Cardiac muscle cell (in vitro differentiated cells and primary cell): ENCODE measurements around the gene FIGN. TPM values are rescaled to one million over a fixed set of nuclear protein-coding genes. Genes with fewer than 3 reads are reported as not detected.

Experiments used
- DNase-seq, 2 donors: peaks; one replicate each; pipeline versions ENCODE4 v3.0.0 to v3.0.0-alpha.2; 2010 to 2017; ENCODE audit warnings: low read depth in 1 of 2, low spot score in 1 of 2
- H3K27ac ChIP-seq: fragments of 200-600 bp; sonication (generic); 2 replicates; pipeline ENCODE4 v1.5.1; 2016
- H3K27me3 ChIP-seq: fragments of 200-600 bp; sonication (generic); 2 replicates; pipeline ENCODE4 v1.6.0; 2016; ENCODE audit warnings: control low read depth
- H3K36me3 ChIP-seq: fragments of 200-600 bp; sonication (generic); 2 replicates; pipeline ENCODE4 v1.5.1; 2016; ENCODE audit warnings: control low read depth
- H3K4me1 ChIP-seq: fragments of 200-600 bp; sonication (generic); 2 replicates; pipeline ENCODE4 v1.8.1; 2017; ENCODE audit warnings: low read depth, mild to moderate bottlenecking, mixed run types
- H3K4me3 ChIP-seq: fragments of 200-600 bp; sonication (generic); 2 replicates; pipeline ENCODE4 v1.5.1; 2016; ENCODE audit warnings: mild to moderate bottlenecking
- H3K9me3 ChIP-seq: fragments of 200-600 bp; sonication (generic); 2 replicates; pipeline ENCODE4 v1.5.1; 2017; ENCODE audit warnings: low read depth, mild to moderate bottlenecking, control low read depth
- polyA plus RNA-seq: library from polyadenylated mRNA; unstranded; fragments of >200 nt; fragmentation: Nextera tagmentation; extraction: Ambion mirVana; gene quantifications from 2 replicates; pipeline ENCODE4 v1.2.1, GENCODE V29; 2016
- total RNA-seq: library from RNA; depleted of rRNA; stranded (reverse); fragments of >200 nt; gene quantifications from 2 replicates; pipeline ENCODE4 v1.2.3, GENCODE V29; 2016
- TF ChIP-seq, protein P1 (sequence below): IDR thresholded peaks from 2 replicates; pipeline ENCODE4 v1.5.1; 2012; ENCODE audit warnings: low read depth, mild to moderate bottlenecking, low read length

The FIGN gene
- total and polyA plus RNA-seq, 2 experiments from 2014 or later, result 12.6 to 51.0 TPM

- no peaks in the 10 kb centered on the region for H3K4me1 ChIP-seq
- H3K4me3 ChIP-seq, result no peak overlapping the region
- H3K27me3 ChIP-seq, result no peaks in the 10 kb centered on the region
- no peaks in the 10 kb centered on the region for H3K36me3 ChIP-seq
- DNase-seq, result peak in 1 of 2 donors; percentile 25
- no peak overlapping the region for H3K27ac ChIP-seq
- TF ChIP-seq, protein P1, sequence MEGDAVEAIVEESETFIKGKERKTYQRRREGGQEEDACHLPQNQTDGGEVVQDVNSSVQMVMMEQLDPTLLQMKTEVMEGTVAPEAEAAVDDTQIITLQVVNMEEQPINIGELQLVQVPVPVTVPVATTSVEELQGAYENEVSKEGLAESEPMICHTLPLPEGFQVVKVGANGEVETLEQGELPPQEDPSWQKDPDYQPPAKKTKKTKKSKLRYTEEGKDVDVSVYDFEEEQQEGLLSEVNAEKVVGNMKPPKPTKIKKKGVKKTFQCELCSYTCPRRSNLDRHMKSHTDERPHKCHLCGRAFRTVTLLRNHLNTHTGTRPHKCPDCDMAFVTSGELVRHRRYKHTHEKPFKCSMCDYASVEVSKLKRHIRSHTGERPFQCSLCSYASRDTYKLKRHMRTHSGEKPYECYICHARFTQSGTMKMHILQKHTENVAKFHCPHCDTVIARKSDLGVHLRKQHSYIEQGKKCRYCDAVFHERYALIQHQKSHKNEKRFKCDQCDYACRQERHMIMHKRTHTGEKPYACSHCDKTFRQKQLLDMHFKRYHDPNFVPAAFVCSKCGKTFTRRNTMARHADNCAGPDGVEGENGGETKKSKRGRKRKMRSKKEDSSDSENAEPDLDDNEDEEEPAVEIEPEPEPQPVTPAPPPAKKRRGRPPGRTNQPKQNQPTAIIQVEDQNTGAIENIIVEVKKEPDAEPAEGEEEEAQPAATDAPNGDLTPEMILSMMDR, result no peak
- no peaks in the 10 kb centered on the region for H3K9me3 ChIP-seq
Observed at GRCh38 chr2:163775304-163775703, 39.5 kb upstream of the FIGN start.

DNA sequence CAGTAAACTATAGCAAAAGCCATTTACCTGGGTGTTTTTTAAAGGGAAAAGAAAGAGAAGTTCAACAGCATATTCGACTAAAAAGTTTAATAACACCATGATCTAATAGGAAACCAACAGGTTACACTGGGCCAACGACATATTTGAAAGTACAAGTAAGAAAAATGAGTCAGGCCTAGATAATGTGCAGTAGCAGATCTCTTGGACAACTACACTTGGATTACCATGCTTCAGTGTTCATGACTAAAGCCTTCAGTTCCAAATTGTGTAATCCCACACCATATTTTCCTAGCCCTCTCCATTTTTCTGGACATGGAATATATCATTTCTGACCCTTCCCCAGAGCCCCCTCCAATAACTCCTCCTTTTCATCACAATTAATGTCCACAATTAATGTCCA lies 39.1 kb upstream of the FIGN start:
- Histone ChIP-seq H3K4me3 (no peak overlapping the region), H3K9me3 (no peaks in the 10 kb centered on the region), H3K27me3 (no peaks in the 10 kb centered on the region), H3K4me1 (no peaks in the 10 kb centered on the region), H3K36me3 (no peaks in the 10 kb centered on the region), H3K27ac (no peak overlapping the region)
- TF ChIP-seq, protein P1, result no peak
- DNase-seq, result peak in 1 of 2 donors; percentile 81

DNA sequence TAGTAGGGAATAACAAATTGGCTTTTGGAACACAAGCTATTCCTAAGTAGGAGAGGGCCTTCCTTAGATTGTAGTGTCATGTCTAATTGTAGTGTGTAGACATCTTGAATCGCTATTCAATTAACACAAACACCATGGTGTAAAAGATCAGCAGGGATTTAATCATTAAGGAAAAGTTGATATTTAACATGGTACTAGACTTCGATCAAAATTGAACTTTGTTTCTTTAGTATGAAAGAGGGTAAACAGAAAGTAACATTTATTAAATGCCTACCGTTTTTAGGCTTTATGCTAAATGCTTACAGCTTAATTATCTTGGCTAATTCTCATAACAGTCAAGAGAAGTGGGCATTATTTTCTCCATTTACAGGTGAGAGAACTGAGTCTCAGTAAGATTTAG lies 37.5 kb upstream of the FIGN start:
- TF ChIP-seq, protein P1, result no peak
- no peak overlapping the region for H3K4me3 ChIP-seq
- H3K9me3 ChIP-seq, result no peaks in the 10 kb centered on the region
- DNase-seq, result no peak
- no peaks in the 10 kb centered on the region for H3K36me3 ChIP-seq
- no peaks in the 10 kb centered on the region for H3K4me1 ChIP-seq
- no peak overlapping the region for H3K27ac ChIP-seq
- H3K27me3 ChIP-seq, result no peaks in the 10 kb centered on the region

- Histone ChIP-seq H3K36me3 (no peaks in the 10 kb centered on the region), H3K4me1 (no peaks in the 10 kb centered on the region), H3K27me3 (no peaks in the 10 kb centered on the region), H3K4me3 (no peak overlapping the region), H3K27ac (no peak overlapping the region), H3K9me3 (no peaks in the 10 kb centered on the region)
- TF ChIP-seq, protein P1, result no peak
- DNase-seq, result no peak
Observed at GRCh38 chr2:163771596-163771995, 35.8 kb upstream of the FIGN start.

DNA sequence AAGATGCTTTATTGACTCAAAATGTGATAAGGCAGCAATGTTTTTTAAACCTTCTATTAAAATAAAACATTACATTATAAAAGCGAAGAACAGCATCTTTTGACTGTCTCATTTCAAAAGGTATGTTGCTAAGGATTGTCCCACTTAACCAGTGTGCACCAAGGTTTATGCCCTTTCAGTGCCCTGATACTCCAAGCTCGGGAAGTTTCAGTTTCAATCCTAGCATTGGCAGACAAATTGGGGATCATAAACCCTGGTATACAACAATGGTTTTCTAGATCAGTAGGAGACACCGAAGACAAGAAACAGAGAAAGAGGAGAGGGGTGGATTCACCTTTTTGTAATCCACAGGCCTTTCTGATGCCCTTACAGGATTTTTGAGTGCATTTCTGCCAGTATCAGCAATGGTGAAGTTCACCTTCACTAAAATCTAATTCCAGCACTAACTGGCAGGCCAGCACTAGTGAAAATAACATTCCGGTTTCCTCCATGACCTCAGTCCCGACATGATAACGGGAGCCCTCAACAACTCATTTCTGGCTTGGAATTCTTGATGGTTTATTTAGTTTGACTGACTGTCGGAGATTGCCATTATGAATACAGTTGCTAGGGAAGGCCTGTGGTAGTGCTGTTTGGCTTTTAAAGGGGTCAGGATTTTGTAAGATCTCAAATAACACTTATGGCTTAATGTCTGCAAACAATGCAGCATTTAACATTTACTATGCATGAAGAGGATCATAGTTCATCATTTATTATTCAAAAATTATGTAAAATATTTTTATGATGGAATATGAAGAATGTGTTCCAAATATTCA lies 33.3 kb upstream of the FIGN start:
- TF ChIP-seq, protein P1, result no peak
- H3K27me3 ChIP-seq, result no peaks in the 10 kb centered on the region
- H3K4me3 ChIP-seq, result no peak overlapping the region
- H3K27ac ChIP-seq, result no peak overlapping the region
- no peak for DNase-seq
- no peaks in the 10 kb centered on the region for H3K9me3 ChIP-seq
- H3K4me1 ChIP-seq, result no peaks in the 10 kb centered on the region
- H3K36me3 ChIP-seq, result no peaks in the 10 kb centered on the region
